HEK293T (cell line): Measurements from ENCODE around the gene FPGS.

Source experiments
- CTCF ChIA-PET: fragments of 350-600 bp; formaldehyde crosslinking; extraction: SDS; loops from one replicate; lab custom pipeline; 2021; ENCODE audit warnings: antibody characterized with exemption, inconsistent platforms; lab: Yijun Ruan, JAX
- POLR2A ChIA-PET: fragments of 350-600 bp; formaldehyde crosslinking; extraction: SDS; loops from one replicate; lab custom pipeline; 2020; ENCODE audit warnings: antibody characterized with exemption, inconsistent platforms; lab: Yijun Ruan, JAX
- DNase-seq: peaks from one replicate; pipeline ENCODE4 v3.0.0; 2012; ENCODE audit warnings: mixed read lengths; ENCODE audit errors: extremely low spot score
- BHLHE40 ChIP-seq: fragments of 450-650 bp; IDR thresholded peaks from 2 replicates; pipeline ENCODE4 v1.6.1; 2016; ENCODE audit warnings: mild to moderate bottlenecking, moderate library complexity, borderline replicate concordance
- CTBP1 ChIP-seq: fragments of 450-650 bp; IDR thresholded peaks from 2 replicates; pipeline ENCODE4 v1.6.1; 2016; ENCODE audit warnings: borderline replicate concordance
- ELF4 ChIP-seq: fragments of 450-650 bp; IDR thresholded peaks from 2 replicates; pipeline ENCODE4 v1.6.1; 2017; ENCODE audit warnings: antibody characterized with exemption
- FOXA1 ChIP-seq: fragments of 450-650 bp; IDR thresholded peaks from 2 replicates; pipeline ENCODE4 v1.6.1; 2016; ENCODE audit warnings: mild to moderate bottlenecking
- FOXK2 ChIP-seq: fragments of 450-650 bp; IDR thresholded peaks from 2 replicates; pipeline ENCODE4 v1.6.1; 2016; ENCODE audit warnings: mild to moderate bottlenecking
- FOXM1 ChIP-seq: fragments of 450-650 bp; IDR thresholded peaks from 2 replicates; pipeline ENCODE4 v1.6.1; 2017; ENCODE audit warnings: mild to moderate bottlenecking, borderline replicate concordance
- HDGF ChIP-seq: fragments of 450-650 bp; IDR thresholded peaks from 2 replicates; pipeline ENCODE4 v1.6.1; 2017; ENCODE audit warnings: antibody characterized with exemption, borderline replicate concordance
- LEF1 ChIP-seq: fragments of 450-650 bp; IDR thresholded peaks from 2 replicates; pipeline ENCODE4 v1.6.1; 2017; ENCODE audit warnings: mild to moderate bottlenecking, borderline replicate concordance
- NFRKB ChIP-seq: fragments of 450-650 bp; IDR thresholded peaks from 2 replicates; pipeline ENCODE4 v1.6.1; 2016; ENCODE audit warnings: mild to moderate bottlenecking, moderate library complexity
- PKNOX1 ChIP-seq: fragments of 450-650 bp; IDR thresholded peaks from 2 replicates; pipeline ENCODE4 v1.6.1; 2016
- SP1 ChIP-seq: fragments of 450-650 bp; IDR thresholded peaks from 2 replicates; pipeline ENCODE4 v1.6.1; 2017
- SUZ12 ChIP-seq: fragments of 450-650 bp; IDR thresholded peaks from 2 replicates; pipeline ENCODE4 v1.6.1; 2016; ENCODE audit warnings: mild to moderate bottlenecking
- TARDBP ChIP-seq: fragments of 450-650 bp; IDR thresholded peaks from 2 replicates; pipeline ENCODE4 v1.6.1; 2016
- ZNF384 ChIP-seq: fragments of 450-650 bp; IDR thresholded peaks from 2 replicates; pipeline ENCODE4 v1.6.1; 2016

Gene FPGS

GRCh38 chr9:127862075-127863011 is 59.7 kb downstream of the FPGS start:
- DNase-seq, result no peak
- POLR2A ChIA-PET, result interaction anchor here (0.8 kb wide), 1 partner anchor 36 kb away, joined by 3 read pairs; no protein-coding TSS in a partner anchor
- CTCF ChIA-PET, result interaction anchor here (0.6 to 1.2 kb wide), 4 partner anchors 31 to 227 kb away, joined by 3 to 6 read pairs (median 4); partner anchors contain the start of gene TOR2A
- TF ChIP-seq FOXA1 (no peak), SP1 (no peak), ZNF384 (no peak), HDGF (no peak), ELF4 (no peak), FOXK2 (no peak), BHLHE40 (no peak), CTBP1 (no peak), PKNOX1 (no peak), SUZ12 (no peak), NFRKB (no peak), FOXM1 (no peak), TARDBP (no peak), LEF1 (no peak)

- POLR2A ChIA-PET, result interaction anchor here (0.8 kb wide), 1 partner anchor 37 kb away, joined by 3 read pairs; no protein-coding TSS in a partner anchor
- CTCF ChIA-PET, result interaction anchor here (0.6 to 1.1 kb wide), 2 partner anchors 128 to 228 kb away, joined by 4 read pairs; partner anchors contain the start of gene TOR2A
- no peak for TF ChIP-seq ELF4
- TF ChIP-seq CTBP1, result no peak
- TF ChIP-seq FOXM1, result no peak
- no peak for TF ChIP-seq ZNF384
- no peak for TF ChIP-seq SP1
- no peak for TF ChIP-seq SUZ12
- TF ChIP-seq TARDBP, result no peak
- TF ChIP-seq PKNOX1, result no peak
- TF ChIP-seq BHLHE40, result no peak
- DNase-seq, result no peak
Observed at GRCh38 chr9:127863191-127863621, 60.5 kb downstream of the FPGS start.
